Measurements from ENCODE around the gene DACT3.
"Not testable (repeated sequence)": the region's sequence is repeated elsewhere in the genome, so short reads cannot be mapped to it uniquely, and the experiment has no call there.

The DACT3 gene

DNA sequence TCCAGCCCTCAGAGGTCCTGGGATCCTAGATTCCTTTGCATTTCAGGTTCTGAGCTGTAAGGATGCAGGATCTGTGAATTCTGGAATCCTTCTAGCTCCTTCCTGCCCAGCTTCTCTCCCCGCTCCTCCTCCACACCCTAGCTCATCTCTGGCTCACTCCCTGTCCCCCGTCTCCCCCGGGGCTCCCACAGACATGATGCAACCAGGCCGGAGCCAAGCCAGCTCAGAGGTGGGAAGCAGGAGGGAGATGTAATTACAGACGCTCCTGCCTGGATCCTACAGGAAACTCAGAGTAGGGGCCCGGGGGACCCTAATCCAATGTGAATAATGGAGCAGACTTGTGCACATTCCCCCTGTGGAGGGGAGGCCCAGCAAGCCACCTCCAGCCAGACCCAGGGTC lies 29.5 kb downstream of the DACT3 start:
- DNase-seq (ENCODE audit: extremely low read depth, low read depth): no peak

DNA sequence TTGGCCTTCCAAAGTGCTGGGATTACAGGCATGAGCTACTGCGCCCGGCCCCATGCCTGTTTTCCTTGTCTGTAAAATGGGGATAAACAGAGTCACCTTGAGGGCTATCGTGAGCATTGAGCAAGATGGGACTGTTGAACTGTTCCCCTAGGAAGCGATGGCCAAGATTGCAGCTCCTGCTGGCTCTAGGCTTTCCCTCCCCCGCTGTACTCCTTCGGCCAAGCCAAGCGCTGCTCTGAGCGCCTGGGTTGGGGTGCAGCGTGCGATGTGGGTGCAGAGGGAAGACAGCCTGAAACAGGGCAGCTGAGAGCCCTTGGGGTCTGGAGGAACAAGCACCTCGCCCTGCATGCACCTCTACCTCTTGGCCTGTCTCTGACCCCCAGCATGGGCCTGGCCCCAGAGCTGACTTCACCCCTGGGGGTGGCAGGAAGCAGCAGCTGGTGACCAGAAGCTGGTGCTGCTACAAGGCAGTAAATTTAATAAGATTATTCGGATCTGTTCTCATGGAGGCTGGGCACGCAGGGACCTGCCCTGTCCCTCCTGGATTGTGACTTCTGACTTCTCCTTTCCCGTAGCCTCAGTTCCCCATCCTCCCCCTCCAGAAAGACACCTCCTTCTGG lies 30.3 kb downstream of the DACT3 start:
- DNase-seq (ENCODE audit: extremely low read depth, low read depth): no peak
- TF ChIP-seq, protein P1, sequence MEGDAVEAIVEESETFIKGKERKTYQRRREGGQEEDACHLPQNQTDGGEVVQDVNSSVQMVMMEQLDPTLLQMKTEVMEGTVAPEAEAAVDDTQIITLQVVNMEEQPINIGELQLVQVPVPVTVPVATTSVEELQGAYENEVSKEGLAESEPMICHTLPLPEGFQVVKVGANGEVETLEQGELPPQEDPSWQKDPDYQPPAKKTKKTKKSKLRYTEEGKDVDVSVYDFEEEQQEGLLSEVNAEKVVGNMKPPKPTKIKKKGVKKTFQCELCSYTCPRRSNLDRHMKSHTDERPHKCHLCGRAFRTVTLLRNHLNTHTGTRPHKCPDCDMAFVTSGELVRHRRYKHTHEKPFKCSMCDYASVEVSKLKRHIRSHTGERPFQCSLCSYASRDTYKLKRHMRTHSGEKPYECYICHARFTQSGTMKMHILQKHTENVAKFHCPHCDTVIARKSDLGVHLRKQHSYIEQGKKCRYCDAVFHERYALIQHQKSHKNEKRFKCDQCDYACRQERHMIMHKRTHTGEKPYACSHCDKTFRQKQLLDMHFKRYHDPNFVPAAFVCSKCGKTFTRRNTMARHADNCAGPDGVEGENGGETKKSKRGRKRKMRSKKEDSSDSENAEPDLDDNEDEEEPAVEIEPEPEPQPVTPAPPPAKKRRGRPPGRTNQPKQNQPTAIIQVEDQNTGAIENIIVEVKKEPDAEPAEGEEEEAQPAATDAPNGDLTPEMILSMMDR (IDR thresholded peaks at IDR 0.05; ENCODE audit: low read depth, low read length): no peak

More for the DNA sequence above, 29.5 kb downstream of the DACT3 start:
- TF ChIP-seq, protein P1 (IDR thresholded peaks at IDR 0.05; ENCODE audit: low read depth, low read length): no peak

DNA sequence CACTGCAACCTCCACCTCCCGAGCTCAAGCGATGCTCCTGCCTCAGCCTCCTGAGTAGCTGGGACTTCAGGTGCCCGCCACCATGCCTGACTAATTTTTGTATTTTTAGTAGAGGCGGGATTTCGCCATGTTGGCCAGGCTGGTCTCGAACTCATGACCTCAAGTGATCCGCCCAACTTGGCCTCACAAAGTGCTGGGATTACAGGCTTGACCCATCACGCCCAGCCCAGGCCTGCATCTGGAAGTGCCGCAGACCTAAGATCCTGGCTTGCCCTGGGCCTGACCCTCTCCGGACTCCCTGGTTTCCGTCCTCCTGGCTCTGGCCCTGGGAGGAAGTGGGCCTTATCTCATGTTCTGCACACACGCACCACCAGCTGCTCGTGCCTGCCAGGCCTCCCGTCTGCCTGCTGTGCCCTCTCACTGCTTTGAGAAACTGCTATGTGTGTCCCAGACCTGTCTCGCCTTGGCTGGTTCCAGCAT lies 31.4 kb downstream of the DACT3 start:
- no peak for DNase-seq (ENCODE audit: extremely low read depth, low read depth)
- TF ChIP-seq, protein P1 (IDR thresholded peaks at IDR 0.05; ENCODE audit: low read depth, low read length): no peak

DNA sequence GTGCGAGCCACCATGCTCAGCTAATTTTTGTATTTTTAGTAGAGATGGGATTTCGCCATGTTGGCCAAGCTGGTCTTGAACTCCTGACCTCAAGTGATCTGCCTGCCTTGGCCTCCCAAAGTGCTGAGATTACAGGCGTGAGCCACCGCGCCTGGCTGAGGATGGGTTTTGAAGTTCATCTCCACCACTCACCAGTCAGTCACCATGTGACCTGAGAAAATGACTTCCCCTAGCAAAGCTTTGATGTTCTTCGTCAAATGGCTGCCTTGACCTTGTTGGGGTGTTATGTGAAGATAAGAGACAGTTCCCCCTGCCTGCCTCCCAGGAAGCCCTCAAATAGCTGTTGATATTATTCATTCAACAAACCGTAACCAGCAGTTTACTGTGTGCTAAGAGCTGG lies 32.0 kb downstream of the DACT3 start:
- not testable (repeated sequence) for DNase-seq (ENCODE audit: extremely low read depth, low read depth)

DNA sequence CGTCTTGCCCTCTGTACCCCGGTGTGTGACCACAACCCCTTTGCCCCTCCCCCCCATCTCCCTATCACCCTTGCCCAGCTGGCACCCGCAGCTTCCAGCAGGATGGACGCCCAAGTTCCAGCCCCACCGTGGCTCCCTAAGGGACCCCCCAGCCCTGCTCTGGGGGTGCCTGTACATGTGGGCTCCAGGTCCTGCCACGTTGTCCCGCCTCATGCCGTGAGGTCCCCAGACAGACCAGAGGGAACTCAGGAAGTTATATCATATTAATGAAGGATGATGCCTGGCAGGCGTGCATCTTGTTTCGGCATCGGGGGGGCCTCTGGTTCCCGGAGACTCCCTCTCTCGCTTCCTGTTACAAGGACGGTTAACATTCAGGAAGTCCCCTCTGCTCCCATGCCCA lies 34.5 kb downstream of the DACT3 start:
- no peak for DNase-seq (ENCODE audit: extremely low read depth, low read depth)
- TF ChIP-seq, protein P1 (IDR thresholded peaks at IDR 0.05; ENCODE audit: low read depth, low read length): no peak

DNA sequence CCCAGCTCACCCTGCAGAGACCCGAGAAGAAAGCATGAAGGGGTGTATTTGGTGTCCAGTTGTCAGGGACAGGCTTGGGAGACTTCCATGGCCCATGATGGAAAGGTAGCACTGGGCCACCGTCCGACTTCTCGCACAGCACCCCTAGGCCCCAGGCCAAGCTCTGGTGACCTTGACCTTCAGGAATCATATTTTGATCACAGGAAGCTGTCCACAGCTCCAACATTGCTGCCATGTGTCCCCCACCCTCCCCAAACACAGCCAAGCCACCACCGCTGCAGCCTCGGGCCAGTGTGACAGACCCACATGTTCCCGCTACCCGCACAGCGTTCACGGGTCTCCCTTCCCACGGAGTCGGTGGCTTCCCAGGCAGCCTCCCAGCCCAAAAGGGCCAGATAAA lies 35.3 kb downstream of the DACT3 start:
- TF ChIP-seq, protein P1 (IDR thresholded peaks at IDR 0.05; ENCODE audit: low read depth, low read length): no peak
- no peak for DNase-seq (ENCODE audit: extremely low read depth, low read depth)

DNA sequence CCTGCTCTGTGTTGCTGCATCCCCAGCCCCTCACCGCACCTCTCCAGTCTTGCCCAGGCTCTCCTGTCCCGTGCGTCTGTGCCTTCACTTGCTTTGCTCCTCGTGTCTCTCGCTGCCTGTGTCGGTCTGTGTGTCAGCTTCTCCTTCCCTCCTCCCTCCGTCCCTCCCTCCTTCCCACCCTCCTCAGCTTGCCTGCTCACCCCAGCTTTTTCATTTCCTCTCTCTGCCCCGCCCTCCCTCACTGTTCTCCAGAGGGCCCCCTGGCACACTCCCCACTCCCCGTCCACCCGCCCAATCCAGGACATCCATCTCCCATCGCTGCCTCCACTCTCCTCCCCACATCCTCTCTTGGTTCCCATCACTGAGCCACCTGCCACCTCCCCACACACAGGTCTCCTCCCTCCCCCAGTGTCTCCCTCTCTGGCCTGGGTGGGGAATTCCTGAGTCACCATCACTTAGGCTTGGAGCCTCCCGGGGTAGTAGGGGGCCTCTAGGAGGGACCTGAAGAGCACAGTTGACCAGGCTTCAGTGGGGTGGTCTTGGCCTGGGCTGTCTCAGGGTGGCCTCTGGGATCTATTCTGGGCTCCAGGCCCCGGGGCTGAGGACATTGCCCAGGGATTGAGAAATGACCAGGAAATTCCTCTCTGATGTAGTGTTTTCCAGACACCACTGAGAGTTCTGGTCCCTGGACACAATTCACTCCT lies 35.9 kb downstream of the DACT3 start, which contains the start of gene PTGIR:
Gene PTGIR (minus strand): TSS at position 132 of the 704 bp plus-strand sequence. CDS start 864 bp downstream, outside the sequence.
- peak; percentile 37 for DNase-seq (ENCODE audit: extremely low read depth, low read depth)
- TF ChIP-seq, protein P1 (IDR thresholded peaks at IDR 0.05; ENCODE audit: low read depth, low read length): peak; percentile 9

All from AG09319 (cell line).